Activated naive CD4-positive, alpha-beta T cell (primary cell): Measurements from ENCODE around the gene HOXD10.

ENCODE experiments used
- DNase-seq, 4 experiments: peaks; one replicate each; lab custom pipeline; 2025; lab: John Stamatoyannopoulos, UW

Gene HOXD10

GRCh38 chr2:176164611-176165369, 48.2 kb downstream of the HOXD10 start:
- no peak for DNase-seq

DNA sequence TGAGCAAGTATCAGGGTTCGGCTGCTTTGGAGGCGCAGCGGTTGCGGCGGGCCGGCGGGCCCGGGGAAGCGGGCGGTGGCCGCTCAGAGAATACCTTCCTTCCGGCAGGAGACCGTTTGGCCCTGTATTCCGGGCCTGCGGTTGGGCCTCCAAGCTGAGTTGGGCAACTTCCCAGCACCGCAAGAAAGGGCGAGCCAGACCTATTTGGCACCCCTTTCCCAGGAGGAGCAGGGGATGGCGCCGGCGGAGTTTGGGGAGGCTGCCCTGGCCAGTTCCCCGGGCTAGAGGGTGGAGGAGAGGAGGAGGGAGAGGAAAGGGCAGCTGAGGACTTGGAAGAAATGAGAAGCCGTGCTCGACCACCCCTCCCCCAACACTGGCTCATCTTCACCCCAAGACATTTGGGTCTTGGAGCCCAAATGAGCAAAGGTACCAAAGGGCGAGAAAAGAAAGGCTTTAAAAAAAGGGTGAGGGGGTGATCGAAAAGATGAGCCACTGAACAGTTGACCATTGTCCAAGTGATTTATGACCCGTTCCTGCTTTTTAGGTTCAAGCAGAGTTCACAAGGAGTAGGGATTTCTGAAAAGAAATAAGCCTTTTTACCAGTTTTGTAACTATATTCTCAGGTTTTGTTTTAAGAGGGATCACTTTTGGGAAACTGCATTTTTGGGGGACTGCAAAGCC, 48.9 kb downstream of the HOXD10 start:
- DNase-seq = no peak

DNA sequence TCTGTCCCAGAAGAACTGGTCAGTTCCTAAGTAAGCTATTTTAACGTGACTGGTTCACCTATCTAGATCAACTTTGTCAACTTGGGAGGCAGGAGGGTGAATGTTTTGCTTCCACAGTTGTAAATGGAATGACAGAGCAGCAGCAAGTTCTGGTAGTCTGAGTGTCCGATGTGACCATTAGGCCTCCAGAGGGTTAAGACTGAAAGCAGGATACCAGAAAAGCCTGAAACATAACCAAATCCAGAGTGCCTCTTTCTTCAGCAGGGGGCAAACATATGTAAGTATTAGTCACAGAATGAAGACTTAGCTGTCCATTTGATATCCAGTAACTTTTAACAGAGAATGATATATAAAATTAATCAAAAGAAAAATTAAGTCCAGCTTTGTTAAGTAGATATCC, 49.7 kb downstream of the HOXD10 start:
- no peak for DNase-seq

- DNase-seq = no peak
These were observed 50.8 kb downstream of the HOXD10 start for GRCh38 chr2:176167398-176167797.

DNA sequence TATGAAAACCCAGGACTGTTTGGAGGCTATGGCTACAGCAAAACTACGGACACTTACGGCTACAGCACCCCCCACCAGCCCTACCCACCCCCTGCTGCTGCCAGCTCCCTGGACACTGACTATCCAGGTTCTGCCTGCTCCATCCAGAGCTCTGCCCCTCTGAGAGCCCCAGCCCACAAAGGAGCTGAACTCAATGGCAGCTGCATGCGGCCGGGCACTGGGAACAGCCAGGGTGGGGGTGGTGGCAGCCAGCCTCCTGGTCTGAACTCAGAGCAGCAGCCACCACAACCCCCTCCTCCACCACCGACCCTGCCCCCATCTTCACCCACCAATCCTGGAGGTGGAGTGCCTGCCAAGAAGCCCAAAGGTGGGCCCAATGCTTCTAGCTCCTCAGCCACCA, 52.6 kb downstream of the HOXD10 start:
- no peak for DNase-seq
